GM23338 (cell line): ENCODE data around the gene TMEM121.
A peak's percentile ranks its signal among the peaks of the same experiment; 100 is the strongest.

Experiments used
- ETS1 ChIP-seq: IDR thresholded peaks from 2 replicates; pipeline ENCODE4 v1.6.1; 2016; ENCODE audit warnings: antibody characterized with exemption
- EZH2 ChIP-seq: fragments of 200-600 bp; sonication (generic); IDR thresholded peaks from one replicate; pipeline ENCODE4 v1.8.0; 2017; ENCODE audit warnings: antibody characterized with exemption, mild to moderate bottlenecking, low read depth; ENCODE audit not compliant: unreplicated experiment
- EZH2phosphoT487 ChIP-seq: fragments of 200-600 bp; sonication (generic); IDR thresholded peaks from one replicate; pipeline ENCODE4 v1.8.1; 2018; ENCODE audit warnings: antibody characterized with exemption; ENCODE audit not compliant: unreplicated experiment
- JUNB ChIP-seq: IDR thresholded peaks from one replicate; pipeline ENCODE4 v1.6.1; 2016; ENCODE audit warnings: antibody characterized with exemption; ENCODE audit not compliant: unreplicated experiment
- POLR2AphosphoS5 ChIP-seq: IDR thresholded peaks from 2 replicates; pipeline ENCODE4 v1.6.1; 2016; ENCODE audit warnings: antibody characterized with exemption, low read depth
- STAT1 ChIP-seq: IDR thresholded peaks from one replicate; pipeline ENCODE4 v1.6.1; 2016; ENCODE audit warnings: antibody characterized with exemption; ENCODE audit not compliant: unreplicated experiment
- ZNF331 ChIP-seq: fragments of 250-450 bp; sonication (Bioruptor Pico); IDR thresholded peaks from 2 replicates; pipeline ENCODE4 v1.5.0; 2020; ENCODE audit warnings: low read depth, mild to moderate bottlenecking, moderate library complexity
- TF ChIP-seq, protein P1 (sequence below), 2 experiments: fragments of 200-600 bp in 1 of 2; sonication (generic) in 1 of 2; conservative IDR thresholded peaks; 2 replicates each; pipeline versions ENCODE4 v1.5.1 to v1.6.1; 2016 to 2017; ENCODE audit warnings: antibody characterized with exemption in 2 of 2, low read depth in 2 of 2, mild to moderate bottlenecking in 2 of 2, moderate library complexity in 1 of 2

DNA sequence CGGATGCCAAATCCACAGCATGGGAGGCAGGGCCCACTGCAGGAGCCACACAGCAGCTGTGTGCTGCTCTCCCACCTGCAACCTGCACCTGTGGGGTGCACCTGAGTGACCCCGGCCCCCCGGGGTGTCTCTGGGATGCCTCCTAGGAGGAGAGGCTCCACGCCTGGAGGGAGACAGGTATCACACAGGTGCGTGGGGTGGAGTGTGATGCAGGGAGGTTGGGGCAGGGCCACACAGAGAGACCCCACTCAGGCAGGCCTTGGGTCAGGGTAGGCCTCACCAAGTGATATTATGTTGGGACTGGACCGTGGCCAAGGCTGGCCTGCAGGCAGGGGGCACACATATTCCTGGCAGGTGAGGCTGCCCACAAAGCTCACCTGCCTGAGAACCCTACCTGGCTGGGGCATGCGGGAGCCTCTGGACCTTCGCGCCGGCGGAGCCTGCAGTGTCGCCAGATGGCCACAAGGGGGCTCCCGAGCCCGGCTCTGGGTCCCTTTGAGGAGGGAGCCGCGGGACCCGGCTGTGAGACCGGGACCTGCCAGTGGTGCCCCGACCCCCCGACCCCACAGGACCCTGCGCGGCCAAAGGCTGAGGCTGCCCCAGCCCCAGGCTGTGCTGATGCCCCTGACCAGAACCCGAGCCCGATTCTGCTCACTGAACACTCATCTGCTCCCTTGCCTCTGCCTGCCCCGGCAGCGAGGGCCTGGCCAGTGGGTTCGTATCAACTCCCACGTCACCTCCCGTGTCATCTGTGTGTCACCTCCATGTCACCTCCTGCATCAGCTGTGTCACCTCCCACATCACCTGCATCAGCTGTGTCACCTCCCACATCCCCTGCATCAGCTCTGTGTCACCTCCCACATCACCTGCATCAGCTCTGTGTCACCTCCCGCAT lies 11.4 kb downstream of the TMEM121 start:
- TF ChIP-seq, protein P1, sequence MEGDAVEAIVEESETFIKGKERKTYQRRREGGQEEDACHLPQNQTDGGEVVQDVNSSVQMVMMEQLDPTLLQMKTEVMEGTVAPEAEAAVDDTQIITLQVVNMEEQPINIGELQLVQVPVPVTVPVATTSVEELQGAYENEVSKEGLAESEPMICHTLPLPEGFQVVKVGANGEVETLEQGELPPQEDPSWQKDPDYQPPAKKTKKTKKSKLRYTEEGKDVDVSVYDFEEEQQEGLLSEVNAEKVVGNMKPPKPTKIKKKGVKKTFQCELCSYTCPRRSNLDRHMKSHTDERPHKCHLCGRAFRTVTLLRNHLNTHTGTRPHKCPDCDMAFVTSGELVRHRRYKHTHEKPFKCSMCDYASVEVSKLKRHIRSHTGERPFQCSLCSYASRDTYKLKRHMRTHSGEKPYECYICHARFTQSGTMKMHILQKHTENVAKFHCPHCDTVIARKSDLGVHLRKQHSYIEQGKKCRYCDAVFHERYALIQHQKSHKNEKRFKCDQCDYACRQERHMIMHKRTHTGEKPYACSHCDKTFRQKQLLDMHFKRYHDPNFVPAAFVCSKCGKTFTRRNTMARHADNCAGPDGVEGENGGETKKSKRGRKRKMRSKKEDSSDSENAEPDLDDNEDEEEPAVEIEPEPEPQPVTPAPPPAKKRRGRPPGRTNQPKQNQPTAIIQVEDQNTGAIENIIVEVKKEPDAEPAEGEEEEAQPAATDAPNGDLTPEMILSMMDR (conservative IDR thresholded peaks at IDR 0.05; ENCODE audit: low read depth in 2 of 2): peak; percentile 66 to 69
- TF ChIP-seq STAT1: no peak
- TF ChIP-seq ETS1: no peak
- TF ChIP-seq ZNF331: no peak
- TF ChIP-seq JUNB: no peak
- no peak for TF ChIP-seq EZH2
- no peak for TF ChIP-seq EZH2phosphoT487
- no peak for TF ChIP-seq POLR2AphosphoS5
